HG03457 (cell line): ENCODE results near the gene OR5K3.

ENCODE experiments used
- ATAC-seq: cut with Tn5 transposase; IDR thresholded peaks from one replicate; pipeline ENCODE4 v1.9.1; 2021; ENCODE audit warnings: moderate number of reproducible peaks; ENCODE audit not compliant: unreplicated experiment

Gene OR5K3

DNA sequence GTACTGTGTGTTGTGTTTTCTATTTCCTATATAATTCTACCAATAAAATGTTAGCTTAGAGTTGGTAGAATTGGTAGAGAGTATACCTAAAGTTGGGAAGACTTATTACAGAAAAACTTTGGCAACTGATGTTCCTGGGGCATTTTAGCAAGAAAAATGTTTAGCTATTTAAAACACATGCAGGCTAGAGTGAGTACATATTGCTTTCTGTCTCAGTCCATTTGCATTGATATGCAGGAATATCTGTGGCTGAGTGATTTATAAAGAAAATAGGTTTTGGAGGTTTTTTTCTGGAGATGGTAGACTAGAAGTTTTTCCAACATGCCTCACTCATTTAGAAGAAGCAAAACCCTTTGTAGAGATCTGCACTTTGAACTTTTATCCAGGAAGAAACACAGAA is 42.1 kb downstream of the OR5K3 start:
- ATAC-seq: no peak

DNA sequence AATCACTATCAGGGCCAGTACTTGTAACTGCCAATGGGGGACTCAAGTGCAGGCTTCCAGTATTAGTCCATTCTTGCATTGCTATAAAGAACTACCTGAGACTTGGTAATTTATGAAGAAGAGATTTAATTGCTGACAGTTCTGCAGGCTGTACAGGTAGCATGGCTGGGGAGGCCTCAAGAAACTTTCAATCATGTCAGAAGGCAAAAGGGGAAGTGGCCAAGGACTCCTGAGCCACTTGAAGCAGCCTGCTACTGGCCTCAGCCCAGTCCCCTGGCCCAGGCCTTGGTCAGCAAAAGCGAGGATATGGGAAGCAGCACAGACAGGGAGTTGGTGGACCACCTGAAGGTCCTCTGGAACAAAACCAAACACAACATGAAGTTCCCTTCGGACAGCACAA is 43.3 kb downstream of the OR5K3 start:
- ATAC-seq: no peak

DNA sequence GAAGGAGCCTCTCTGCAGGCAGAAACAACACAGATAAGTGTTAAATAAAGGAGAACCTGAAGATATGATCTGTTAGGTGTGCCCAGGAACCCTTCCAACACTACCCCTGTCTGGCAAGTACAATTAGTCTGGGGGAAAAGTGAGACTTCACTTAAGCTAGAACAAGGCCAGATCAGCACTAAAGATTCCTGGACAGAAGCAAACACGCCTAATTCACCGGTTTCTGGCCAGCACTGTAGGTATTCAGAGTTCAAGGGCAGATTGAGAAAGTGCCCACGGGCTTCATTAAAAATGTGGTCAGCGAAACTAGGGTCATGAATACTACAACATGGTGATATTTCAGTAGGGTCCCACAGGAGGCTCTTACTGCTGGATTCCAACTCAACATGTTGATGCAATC is 43.9 kb downstream of the OR5K3 start:
- ATAC-seq: no peak

DNA sequence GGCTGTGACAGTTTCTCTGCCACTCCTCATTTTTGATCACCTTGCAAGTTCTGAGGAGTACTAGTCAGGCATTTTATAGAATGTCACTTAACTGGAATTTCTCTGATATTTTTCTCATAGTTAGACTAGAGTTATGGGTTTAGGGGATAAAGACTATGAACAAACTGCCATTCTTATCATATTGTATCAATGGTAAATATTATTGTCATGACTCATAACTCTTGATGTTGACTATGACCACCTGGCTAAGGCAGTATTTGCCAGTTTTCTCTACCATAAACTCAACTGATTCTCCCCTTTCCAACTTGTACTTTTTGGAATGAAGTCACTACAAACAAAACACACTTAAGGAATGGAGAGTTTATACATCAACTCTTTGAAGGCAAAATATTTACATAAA is 49.8 kb downstream of the OR5K3 start:
- ATAC-seq: no peak
